OCI-LY3 (cell line): ENCODE data around the gene GULP1.

Source experiments
- EZH2phosphoT487 ChIP-seq: fragments of 200-600 bp; shearing (Covaris generic); IDR thresholded peaks from 2 replicates; pipeline ENCODE4 v1.6.1; 2018; ENCODE audit warnings: antibody characterized with exemption, mixed run types, low read depth
- TF ChIP-seq, protein P1 (sequence below): fragments of 200-600, 300-600 bp; sonication (generic); IDR thresholded peaks from 2 replicates; pipeline ENCODE4 v1.5.1; 2014; ENCODE audit warnings: antibody characterized with exemption, low read length, low read depth

DNA sequence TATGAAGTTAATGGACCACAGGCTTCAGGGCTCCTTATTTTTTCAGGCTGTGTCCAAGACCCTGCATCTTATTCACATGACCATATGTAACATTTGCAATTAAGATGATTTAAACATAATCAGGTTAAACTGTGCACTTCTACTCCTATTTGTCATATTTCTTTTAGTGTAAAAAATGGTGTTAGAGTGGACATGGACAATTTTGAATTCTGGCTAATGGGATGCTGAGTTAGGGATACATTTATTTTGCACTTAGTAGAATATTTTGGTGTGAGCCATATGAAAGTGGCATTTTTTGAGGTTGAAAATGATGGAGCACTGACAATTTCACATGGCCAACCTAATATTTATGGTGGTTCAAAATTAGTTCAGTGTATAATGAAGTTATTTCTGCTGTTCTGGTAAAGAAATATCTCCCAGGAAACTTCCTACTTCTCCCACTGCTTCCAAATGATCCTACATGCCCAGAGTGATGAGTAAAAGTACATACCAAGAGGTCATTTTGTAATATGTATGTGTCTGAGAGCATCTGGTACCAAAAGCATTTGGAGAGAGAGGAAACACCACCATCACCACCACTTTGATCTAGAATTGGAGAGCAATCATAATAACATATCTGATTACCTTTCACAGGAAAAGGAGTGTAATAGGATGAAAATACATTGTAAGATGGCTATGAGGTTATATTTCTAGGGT is 36.0 kb downstream of the GULP1 start:
- TF ChIP-seq, protein P1, sequence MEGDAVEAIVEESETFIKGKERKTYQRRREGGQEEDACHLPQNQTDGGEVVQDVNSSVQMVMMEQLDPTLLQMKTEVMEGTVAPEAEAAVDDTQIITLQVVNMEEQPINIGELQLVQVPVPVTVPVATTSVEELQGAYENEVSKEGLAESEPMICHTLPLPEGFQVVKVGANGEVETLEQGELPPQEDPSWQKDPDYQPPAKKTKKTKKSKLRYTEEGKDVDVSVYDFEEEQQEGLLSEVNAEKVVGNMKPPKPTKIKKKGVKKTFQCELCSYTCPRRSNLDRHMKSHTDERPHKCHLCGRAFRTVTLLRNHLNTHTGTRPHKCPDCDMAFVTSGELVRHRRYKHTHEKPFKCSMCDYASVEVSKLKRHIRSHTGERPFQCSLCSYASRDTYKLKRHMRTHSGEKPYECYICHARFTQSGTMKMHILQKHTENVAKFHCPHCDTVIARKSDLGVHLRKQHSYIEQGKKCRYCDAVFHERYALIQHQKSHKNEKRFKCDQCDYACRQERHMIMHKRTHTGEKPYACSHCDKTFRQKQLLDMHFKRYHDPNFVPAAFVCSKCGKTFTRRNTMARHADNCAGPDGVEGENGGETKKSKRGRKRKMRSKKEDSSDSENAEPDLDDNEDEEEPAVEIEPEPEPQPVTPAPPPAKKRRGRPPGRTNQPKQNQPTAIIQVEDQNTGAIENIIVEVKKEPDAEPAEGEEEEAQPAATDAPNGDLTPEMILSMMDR: no peak
- TF ChIP-seq EZH2phosphoT487: no peak
